K562 (cell line): ENCODE measurements around the gene ARHGEF17. TPM values are rescaled to one million over a fixed set of nuclear protein-coding genes. Genes with fewer than 3 reads are reported as not detected.

ENCODE experiments used
- ATAC-seq: fragments of 200-7000 bp; cut with Tn5 transposase; 3 replicates; pipeline ENCODE4 v1.9.1; 2020; ENCODE audit warnings: moderate library complexity
- BruUV-seq: library from RNA; stranded (reverse); fragments of 400-500 nt; replicated peaks from 2 replicates; lab custom pipeline; 2021; lab: Mats Ljungman, UMichigan
- CTCF ChIA-PET: fragments of 300-600 bp; formaldehyde crosslinking; extraction: SDS; loops from one replicate; lab custom pipeline; 2021; ENCODE audit warnings: low intra/inter-chr PET ratio; lab: Yijun Ruan, JAX
- POLR2A ChIA-PET: fragments of 300-600, 350-650 bp; sonication (Branson Sonifier 250); formaldehyde crosslinking; extraction: SDS; loops from one replicate; lab custom pipeline; 2021; ENCODE audit warnings: antibody characterized with exemption, inconsistent platforms; lab: Yijun Ruan, JAX
- DNase-seq, 4 experiments: peaks; one replicate each; pipeline versions ENCODE4 v3.0.0 to v3.0.0-alpha.2; 2011 to 2018; ENCODE audit warnings: low spot score in 3 of 4, mixed read lengths in 3 of 4; ENCODE audit errors: extremely low read depth in 1 of 4
- FAIRE-seq: peaks from 2 replicates; lab custom pipeline; 2011; peaks lifted over from hg19 to GRCh38; lab: Jason Lieb, UNC
- H2AFZ ChIP-seq: 2 replicates; pipeline ENCODE4 v1.6.0; 2011; ENCODE audit warnings: low read depth, low read length, control low read depth, inconsistent platforms
- H3K27ac ChIP-seq: fragments of 200-600 bp; 3 replicates; pipeline ENCODE4 v1.8.0; 2011; ENCODE audit warnings: low read depth, mild to moderate bottlenecking, control low read depth, inconsistent platforms, low read length, moderate library complexity, mixed read lengths; ENCODE audit errors: extremely low read depth
- H3K27me3 ChIP-seq, 2 experiments: fragments of 300-600 bp in 1 of 2; 2 replicates in 1 of 2; 3 replicates in 1 of 2; pipeline versions ENCODE4 v1.6.0 to v1.8.0; 2011; ENCODE audit warnings: inconsistent platforms in 2 of 2, low read length in 2 of 2, mild to moderate bottlenecking in 1 of 2, mixed read lengths in 1 of 2, moderate library complexity in 1 of 2; ENCODE audit not compliant: control insufficient read depth in 2 of 2, insufficient read depth in 2 of 2
- H3K36me3 ChIP-seq: fragments of 300-600 bp; 3 replicates; pipeline ENCODE4 v1.8.0; 2011; ENCODE audit warnings: mild to moderate bottlenecking, low read length, inconsistent platforms; ENCODE audit not compliant: control insufficient read depth, insufficient read depth
- H3K4me1 ChIP-seq, 2 experiments: fragments of 200-600 bp in 1 of 2; replicated peaks in 1 of 2; 2 replicates in 1 of 2; 3 replicates in 1 of 2; pipeline versions ENCODE4 v1.5.1 to v1.8.0; 2011; ENCODE audit warnings: inconsistent platforms in 2 of 2, low read length in 2 of 2, mild to moderate bottlenecking in 1 of 2, mixed read lengths in 1 of 2, moderate library complexity in 1 of 2; ENCODE audit not compliant: control insufficient read depth in 2 of 2, insufficient read depth in 2 of 2
- H3K4me2 ChIP-seq: 2 replicates; pipeline ENCODE4 v1.6.1; 2011; ENCODE audit warnings: low read length, control low read depth, inconsistent platforms, mixed read lengths; ENCODE audit not compliant: insufficient read depth
- H3K4me3 ChIP-seq: fragments of 200-600 bp; sonication (generic), shearing (Covaris generic); 2 replicates; pipeline ENCODE4 v1.5.1; 2016; ENCODE audit warnings: control low read depth, inconsistent platforms
- H3K79me2 ChIP-seq: fragments of 200-600 bp; 3 replicates; pipeline ENCODE4 v1.8.0; 2011; ENCODE audit warnings: low read length, inconsistent platforms; ENCODE audit not compliant: control insufficient read depth, insufficient read depth
- H3K9ac ChIP-seq, 2 experiments: 2 replicates each; pipeline versions ENCODE4 v1.6.0 to v1.6.1; 2011; ENCODE audit warnings: low read depth in 2 of 2, low read length in 2 of 2, control low read depth in 1 of 2, inconsistent platforms in 1 of 2, mild to moderate bottlenecking in 1 of 2, mixed read lengths in 1 of 2; ENCODE audit not compliant: insufficient read depth in 1 of 2
- H3K9me1 ChIP-seq: one replicate; pipeline ENCODE4 v1.6.0; 2011; ENCODE audit warnings: inconsistent platforms, mild to moderate bottlenecking, low read length, moderate library complexity; ENCODE audit not compliant: control insufficient read depth, insufficient read depth
- H3K9me3 ChIP-seq: replicated peaks from 2 replicates; pipeline ENCODE4 v1.5.1; 2011; ENCODE audit warnings: low read depth, low read length, inconsistent platforms; ENCODE audit not compliant: control insufficient read depth, insufficient read depth
- H4K20me1 ChIP-seq: replicated peaks from 2 replicates; pipeline ENCODE4 v1.6.1; 2011; ENCODE audit warnings: low read length, inconsistent platforms, mixed read lengths; ENCODE audit not compliant: control insufficient read depth, insufficient read depth
- CBX2 ChIP-seq: fragments of 200-600 bp; sonication (generic); IDR thresholded peaks from one replicate; pipeline ENCODE4 v1.6.1; 2012; ENCODE audit warnings: mild to moderate bottlenecking, low read length, inconsistent platforms; ENCODE audit not compliant: insufficient read depth, poor library complexity, severe bottlenecking
- NBN ChIP-seq: fragments of 450-650 bp; IDR thresholded peaks from 2 replicates; pipeline ENCODE4 v1.6.1; 2016; ENCODE audit warnings: low read depth, mild to moderate bottlenecking
- XRCC3 ChIP-seq: fragments of 450-650 bp; IDR thresholded peaks from 2 replicates; pipeline ENCODE4 v1.6.1; 2017; ENCODE audit warnings: mild to moderate bottlenecking, moderate library complexity
- ZNF766 ChIP-seq: fragments of 200-800 bp; sonication (Bioruptor generic); conservative IDR thresholded peaks from 2 replicates; pipeline ENCODE4 v1.6.1; 2016; ENCODE audit warnings: missing genetic modification characterization, missing compliant biosample characterization
- ZNF785 ChIP-seq: fragments of 250-450 bp; sonication (Bioruptor Pico); IDR thresholded peaks from 2 replicates; pipeline ENCODE4 v1.4.0; 2020; ENCODE audit warnings: mild to moderate bottlenecking
- WGBS: fragments of 100-300 bp; shearing (Covaris generic); methylation state at CpG from one replicate; pipeline ENCODE4 v1.1.6; 2016; ENCODE audit warnings: low coverage, mixed read lengths; ENCODE audit not compliant: insufficient coverage; ENCODE audit errors: missing lambda C conversion rate; 5-methylcytosine and 5-hydroxymethylcytosine counted together
- in situ Hi-C: fragments of 300-500 bp; cut with MboI; formaldehyde crosslinking; loops from 4 replicates; pipeline ENCODE4 v1.15.0; 2018; ENCODE audit warnings: inconsistent platforms, mixed read lengths
- intact Hi-C: fragments of 100-400 bp; cut with micrococcal nuclease; formaldehyde crosslinking; loops from 2 replicates; pipeline ENCODE4 v1.14.2; 2022
- polyA plus RNA-seq, 8 experiments: library from polyadenylated mRNA; depleted of rRNA in 4 of 8; stranded (reverse) in 5 of 8; unstranded in 3 of 8; fragments of >200 nt; fragmentation: Nextera tagmentation in 2 of 8; fragmentation: Illumina TruSeq in 1 of 8; extraction: Ambion mirVana in 2 of 8; extraction: Trizol in 1 of 8; gene quantifications; 2 replicates each; pipeline versions ENCODE4 v1.2.1 to v1.2.3, GENCODE V29; 2011 to 2014; ENCODE audit warnings: inconsistent platforms in 1 of 8, missing spikeins in 1 of 8
- total RNA-seq, 7 experiments: library from RNA; depleted of rRNA in 6 of 7; stranded (reverse); fragments of >200 nt in 6 of 7; fragmentation: Illumina TruSeq in 2 of 7; extraction: Trizol in 2 of 7; gene quantifications; 2 replicates each; pipeline versions ENCODE4 v1.2.1 to v1.2.3, GENCODE V29; 2011 to 2021; ENCODE audit warnings: low replicate concordance in 1 of 7
- TF ChIP-seq, protein P1 (sequence below): fragments of 450-650 bp; formaldehyde crosslinking; IDR thresholded peaks from 2 replicates; pipeline ENCODE4 v1.4.0; 2020; ENCODE audit warnings: mild to moderate bottlenecking, mixed read lengths
- TF ChIP-seq, protein P2 (sequence below), 2 experiments: fragments of 450-650 bp in 1 of 2; sonication (generic) in 1 of 2; formaldehyde crosslinking in 1 of 2; IDR thresholded peaks in 1 of 2; conservative IDR thresholded peaks in 1 of 2; 2 replicates each; pipeline versions ENCODE4 v1.6.1 to v1.8.1; 2016 to 2023; ENCODE audit warnings: mild to moderate bottlenecking in 2 of 2, moderate library complexity in 2 of 2, inconsistent platforms in 1 of 2, missing genetic modification reagents in 1 of 2

Gene ARHGEF17
- total and polyA plus RNA-seq, 9 of the 15 experiments (the other 6 are each of a cell fraction or from before 2014, with no cell fraction given): 0.04 to 0.68 (median 0.10) TPM; not detected in 2

DNA sequence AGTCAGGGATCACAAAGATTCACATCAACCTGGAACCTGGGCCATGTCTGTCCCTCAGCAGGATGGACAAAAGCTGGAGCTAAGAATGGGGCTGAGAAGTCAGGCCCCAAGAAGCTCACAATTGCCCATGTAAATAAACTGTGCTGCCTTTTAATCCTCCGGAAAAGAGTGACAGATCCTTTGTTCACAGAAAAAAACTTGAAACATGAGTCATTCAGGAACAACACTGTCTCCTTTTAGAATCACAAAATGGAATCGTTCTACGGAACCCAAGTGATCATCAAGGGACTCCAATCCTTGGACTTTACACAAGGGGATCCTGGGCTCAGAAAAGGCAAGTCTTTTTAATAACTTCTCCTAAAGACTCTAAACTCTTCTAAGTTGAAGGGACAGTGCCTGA is 104.2 kb downstream of the ARHGEF17 start:
- intact Hi-C loops (no loop called here), in situ Hi-C loops (no loop called here)
- Histone ChIP-seq H4K20me1 (no peaks in the 10 kb centered on the region), H3K27ac (no peak overlapping the region), H3K27me3 (no peaks in the 10 kb centered on the region), H3K4me3 (no peak overlapping the region), H3K36me3 (no peaks in the 10 kb centered on the region), H3K9ac (no peak overlapping the region), H3K79me2 (no peaks in the 10 kb centered on the region), H3K4me2 (no peak overlapping the region), H2AFZ (no peak overlapping the region), H3K9me3 (no peaks in the 10 kb centered on the region), H3K9me1 (no peaks in the 10 kb centered on the region), H3K4me1 (no peaks in the 10 kb centered on the region)
- TF ChIP-seq, protein P1, sequence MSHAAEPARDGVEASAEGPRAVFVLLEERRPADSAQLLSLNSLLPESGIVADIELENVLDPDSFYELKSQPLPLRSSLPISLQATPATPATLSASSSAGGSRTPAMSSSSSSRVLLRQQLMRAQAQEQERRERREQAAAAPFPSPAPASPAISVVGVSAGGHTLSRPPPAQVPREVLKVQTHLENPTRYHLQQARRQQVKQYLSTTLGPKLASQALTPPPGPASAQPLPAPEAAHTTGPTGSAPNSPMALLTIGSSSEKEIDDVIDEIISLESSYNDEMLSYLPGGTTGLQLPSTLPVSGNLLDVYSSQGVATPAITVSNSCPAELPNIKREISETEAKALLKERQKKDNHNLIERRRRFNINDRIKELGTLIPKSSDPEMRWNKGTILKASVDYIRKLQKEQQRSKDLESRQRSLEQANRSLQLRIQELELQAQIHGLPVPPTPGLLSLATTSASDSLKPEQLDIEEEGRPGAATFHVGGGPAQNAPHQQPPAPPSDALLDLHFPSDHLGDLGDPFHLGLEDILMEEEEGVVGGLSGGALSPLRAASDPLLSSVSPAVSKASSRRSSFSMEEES (CRISPR knock-in tag): no peak
- TF ChIP-seq NBN (no peak), ZNF785 (CRISPR knock-in tag) (no peak), XRCC3 (no peak), ZNF766 (CRISPR knock-in tag) (no peak), CBX2 (no peak)
- TF ChIP-seq, protein P2, sequence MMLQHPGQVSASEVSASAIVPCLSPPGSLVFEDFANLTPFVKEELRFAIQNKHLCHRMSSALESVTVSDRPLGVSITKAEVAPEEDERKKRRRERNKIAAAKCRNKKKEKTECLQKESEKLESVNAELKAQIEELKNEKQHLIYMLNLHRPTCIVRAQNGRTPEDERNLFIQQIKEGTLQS (IDR thresholded peaks at IDR 0.05): 0 out of 2 replicates have a peak, but pooled peaks have one; percentile 7
- TF ChIP-seq, protein P2 (CRISPR knock-in tag; conservative IDR thresholded peaks at IDR 0.05): no peak
- ChIA-PET POLR2A (no interaction called here), CTCF (no interaction called here)
- no TSS peak for BruUV-seq
- 18% methylated on average over 3 of the region's 3 CpGs for WGBS
- FAIRE-seq (no peak), DNase-seq (no peak), ATAC-seq (no peak)
